Measurements from ENCODE around the gene MLLT10.
"Not testable (repeated sequence)": the region's sequence is repeated elsewhere in the genome, so short reads cannot be mapped to it uniquely, and the experiment has no call there.

MLLT10 gene

GRCh38 chr10:21529032-21529910 is 4.8 kb upstream of the MLLT10 start:
- no peak for DNase-seq

GRCh38 chr10:21530168-21530567 is 3.9 kb upstream of the MLLT10 start:
- DNase-seq, result no peak

- DNase-seq, result no peak
These were observed 3.4 kb upstream of the MLLT10 start for GRCh38 chr10:21530641-21531040.

- peak; percentile 53 for DNase-seq
These were observed 2.9 kb upstream of the MLLT10 start for GRCh38 chr10:21531164-21531563.

- DNase-seq, result no peak
These were observed 1.2 kb upstream of the MLLT10 start for GRCh38 chr10:21532694-21533466.

- DNase-seq, result no peak
These were observed 201 bp downstream of the MLLT10 start for GRCh38 chr10:21534280-21534586.

GRCh38 chr10:21534604-21535493 is 817 bp downstream of the MLLT10 start:
- DNase-seq, result no peak

- DNase-seq, result no peak
These were observed 1.5 kb downstream of the MLLT10 start for GRCh38 chr10:21535494-21535965.

GRCh38 chr10:21535976-21536375 is 1.9 kb downstream of the MLLT10 start:
- DNase-seq, result not testable (repeated sequence)

GRCh38 chr10:21536874-21537273 is 2.8 kb downstream of the MLLT10 start:
- DNase-seq, result no peak

- not testable (repeated sequence) for DNase-seq
These were observed 6.7 kb downstream of the MLLT10 start for GRCh38 chr10:21540701-21541100.

GRCh38 chr10:21547246-21547645 is 13.2 kb downstream of the MLLT10 start:
- DNase-seq, result no peak

GRCh38 chr10:21552638-21553037 is 18.6 kb downstream of the MLLT10 start:
- no peak for DNase-seq

GRCh38 chr10:21556527-21556926 is 22.5 kb downstream of the MLLT10 start:
- no peak for DNase-seq

- not testable (repeated sequence) for DNase-seq
These were observed 25.0 kb downstream of the MLLT10 start for GRCh38 chr10:21558984-21559383.

GRCh38 chr10:21570761-21571521 is 36.9 kb downstream of the MLLT10 start:
- no peak for DNase-seq

GRCh38 chr10:21572578-21572977 is 38.5 kb downstream of the MLLT10 start:
- DNase-seq, result no peak

- not testable (repeated sequence) for DNase-seq
These were observed 40.5 kb downstream of the MLLT10 start for GRCh38 chr10:21574514-21574913.

- DNase-seq, result no peak
These were observed 45.3 kb downstream of the MLLT10 start for GRCh38 chr10:21579291-21579690.

- DNase-seq, result not testable (repeated sequence)
These were observed 47.4 kb downstream of the MLLT10 start for GRCh38 chr10:21581421-21581834.

- DNase-seq, result no peak
These were observed 51.0 kb downstream of the MLLT10 start for GRCh38 chr10:21584834-21585530.

- no peak for DNase-seq
These were observed 53.4 kb downstream of the MLLT10 start for GRCh38 chr10:21587391-21587790.

Measured in GF-D8 (cell line).